ENCODE results near the gene PICK1.

DNA sequence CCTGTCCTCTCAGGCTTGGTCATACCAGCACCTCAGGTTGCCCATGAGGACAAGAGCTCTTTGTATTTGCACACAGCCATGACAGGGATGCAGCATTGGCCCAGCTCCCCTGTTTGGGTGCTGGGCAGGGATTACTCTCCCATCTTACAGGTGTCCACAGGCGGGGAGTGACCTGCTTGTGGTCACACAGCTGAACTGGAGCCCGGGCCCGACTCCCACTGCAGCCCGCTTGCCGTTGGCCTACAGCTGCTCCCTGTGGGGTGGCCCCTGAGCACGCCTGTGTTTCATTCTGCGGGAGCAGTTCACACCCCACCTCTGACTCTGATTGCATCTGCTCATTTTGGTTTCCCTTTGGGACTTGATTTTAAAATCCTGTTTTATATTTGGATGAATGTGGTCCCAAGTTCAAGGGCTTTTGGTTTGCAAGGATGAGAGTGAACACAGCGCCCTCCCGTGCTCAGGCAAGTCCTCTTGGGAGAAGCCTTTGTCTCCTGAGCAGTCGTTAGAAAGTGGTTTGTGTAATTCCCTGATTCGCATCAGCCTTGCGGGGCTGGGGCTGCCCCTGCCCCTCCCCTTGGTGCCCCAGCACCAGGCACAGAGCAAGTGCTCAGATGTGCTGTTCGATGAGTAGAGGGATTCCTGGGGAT, 9.3 kb downstream of the PICK1 start:
- TF ChIP-seq, protein P1, sequence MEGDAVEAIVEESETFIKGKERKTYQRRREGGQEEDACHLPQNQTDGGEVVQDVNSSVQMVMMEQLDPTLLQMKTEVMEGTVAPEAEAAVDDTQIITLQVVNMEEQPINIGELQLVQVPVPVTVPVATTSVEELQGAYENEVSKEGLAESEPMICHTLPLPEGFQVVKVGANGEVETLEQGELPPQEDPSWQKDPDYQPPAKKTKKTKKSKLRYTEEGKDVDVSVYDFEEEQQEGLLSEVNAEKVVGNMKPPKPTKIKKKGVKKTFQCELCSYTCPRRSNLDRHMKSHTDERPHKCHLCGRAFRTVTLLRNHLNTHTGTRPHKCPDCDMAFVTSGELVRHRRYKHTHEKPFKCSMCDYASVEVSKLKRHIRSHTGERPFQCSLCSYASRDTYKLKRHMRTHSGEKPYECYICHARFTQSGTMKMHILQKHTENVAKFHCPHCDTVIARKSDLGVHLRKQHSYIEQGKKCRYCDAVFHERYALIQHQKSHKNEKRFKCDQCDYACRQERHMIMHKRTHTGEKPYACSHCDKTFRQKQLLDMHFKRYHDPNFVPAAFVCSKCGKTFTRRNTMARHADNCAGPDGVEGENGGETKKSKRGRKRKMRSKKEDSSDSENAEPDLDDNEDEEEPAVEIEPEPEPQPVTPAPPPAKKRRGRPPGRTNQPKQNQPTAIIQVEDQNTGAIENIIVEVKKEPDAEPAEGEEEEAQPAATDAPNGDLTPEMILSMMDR (conservative IDR thresholded peaks at IDR 0.05), result no peak
- no peak for TF ChIP-seq ZFX (IDR thresholded peaks at IDR 0.05)
